HEK293T (cell line): Measurements from ENCODE around the gene SPRYD7.

Experiments used
- BHLHE40 ChIP-seq: fragments of 450-650 bp; IDR thresholded peaks from 2 replicates; pipeline ENCODE4 v1.6.1; 2016; ENCODE audit warnings: mild to moderate bottlenecking, moderate library complexity, borderline replicate concordance
- FOXK2 ChIP-seq: fragments of 450-650 bp; IDR thresholded peaks from 2 replicates; pipeline ENCODE4 v1.6.1; 2016; ENCODE audit warnings: mild to moderate bottlenecking
- HDGF ChIP-seq: fragments of 450-650 bp; IDR thresholded peaks from 2 replicates; pipeline ENCODE4 v1.6.1; 2017; ENCODE audit warnings: antibody characterized with exemption, borderline replicate concordance
- L3MBTL2 ChIP-seq: fragments of 450-650 bp; conservative IDR thresholded peaks from 2 replicates; pipeline ENCODE4 v1.6.1; 2016; ENCODE audit warnings: mild to moderate bottlenecking
- NFRKB ChIP-seq: fragments of 450-650 bp; IDR thresholded peaks from 2 replicates; pipeline ENCODE4 v1.6.1; 2016; ENCODE audit warnings: mild to moderate bottlenecking, moderate library complexity
- SP1 ChIP-seq: fragments of 450-650 bp; IDR thresholded peaks from 2 replicates; pipeline ENCODE4 v1.6.1; 2017

GRCh38 chr13:49958321-49958720, 22.2 kb upstream of the SPRYD7 start:
- TF ChIP-seq FOXK2 = no peak
- TF ChIP-seq SP1 = no peak
- no peak for TF ChIP-seq NFRKB
- TF ChIP-seq HDGF = no peak
- TF ChIP-seq BHLHE40 = no peak
- TF ChIP-seq L3MBTL2 = no peak
